HepG2 (cell line): ENCODE results near the gene TBX6. TPM values are rescaled to one million over a fixed set of nuclear protein-coding genes. Genes with fewer than 3 reads are reported as not detected.
A peak's percentile ranks its signal among the peaks of the same experiment; 100 is the strongest.

ENCODE experiments used
- BHLHE40 ChIP-seq: IDR thresholded peaks from 2 replicates; pipeline ENCODE4 v1.6.1; 2011; ENCODE audit warnings: low read length, improper control_type of control experiment
- CC2D1A ChIP-seq: sonication (generic); formaldehyde crosslinking; IDR thresholded peaks from 2 replicates; pipeline ENCODE4 v1.8.1; 2023; ENCODE audit warnings: mild to moderate bottlenecking, missing genetic modification reagents
- CEBPG ChIP-seq: IDR thresholded peaks from 2 replicates; pipeline ENCODE4 v1.6.1; 2016
- KAT7 ChIP-seq: IDR thresholded peaks from 2 replicates; pipeline ENCODE4 v1.6.1; 2018; ENCODE audit warnings: borderline replicate concordance, missing compliant biosample characterization
- MAFF ChIP-seq: IDR thresholded peaks from 2 replicates; pipeline ENCODE4 v1.6.1; 2011; ENCODE audit warnings: low read depth, low read length, improper control_type of control experiment
- NFE2L1 ChIP-seq: sonication (generic); formaldehyde crosslinking; IDR thresholded peaks from 2 replicates; pipeline ENCODE4 v1.4.0; 2020; ENCODE audit warnings: missing genetic modification reagents, mild to moderate bottlenecking, borderline replicate concordance
- NONO ChIP-seq, 2 experiments: fragments of 450-650 bp in 1 of 2; sonication (generic) in 1 of 2; formaldehyde crosslinking in 1 of 2; IDR thresholded peaks in 1 of 2; conservative IDR thresholded peaks in 1 of 2; 2 replicates each; pipeline versions ENCODE4 v1.6.1 to v1.8.0; 2017 to 2022; ENCODE audit warnings: mild to moderate bottlenecking in 1 of 2, missing genetic modification reagents in 1 of 2, moderate library complexity in 1 of 2
- NR2F2 ChIP-seq: IDR thresholded peaks from 2 replicates; pipeline ENCODE4 v1.6.1; 2012; ENCODE audit warnings: low read depth, inconsistent platforms, borderline replicate concordance
- REL ChIP-seq: sonication (generic); formaldehyde crosslinking; conservative IDR thresholded peaks from 2 replicates; pipeline ENCODE4 v1.8.0; 2022; ENCODE audit warnings: mild to moderate bottlenecking, missing genetic modification reagents, moderate library complexity
- RFX3 ChIP-seq: IDR thresholded peaks from 2 replicates; pipeline ENCODE4 v1.6.1; 2016; ENCODE audit warnings: missing biosample characterization, missing genetic modification reagents
- SMAD9 ChIP-seq: sonication (generic); formaldehyde crosslinking; IDR thresholded peaks from 2 replicates; pipeline ENCODE4 v1.5.1; 2020; ENCODE audit warnings: mild to moderate bottlenecking, missing genetic modification reagents
- SNAI1 ChIP-seq: sonication (generic); formaldehyde crosslinking; IDR thresholded peaks from 2 replicates; pipeline ENCODE4 v1.5.0; 2020; ENCODE audit warnings: mild to moderate bottlenecking, missing genetic modification reagents, borderline replicate concordance
- SP2 ChIP-seq: sonication (generic); formaldehyde crosslinking; IDR thresholded peaks from 2 replicates; pipeline ENCODE4 v1.5.1; 2020; ENCODE audit warnings: mild to moderate bottlenecking, missing genetic modification reagents
- SRY ChIP-seq: sonication (generic); formaldehyde crosslinking; IDR thresholded peaks from 2 replicates; pipeline ENCODE4 v1.8.0; 2022; ENCODE audit warnings: mild to moderate bottlenecking, missing genetic modification reagents
- TBX3 ChIP-seq: fragments of 450-650 bp; IDR thresholded peaks from 2 replicates; pipeline ENCODE4 v1.6.1; 2017; ENCODE audit warnings: antibody characterized with exemption, mild to moderate bottlenecking, inconsistent platforms, borderline replicate concordance
- ZBTB1 ChIP-seq: sonication (generic); formaldehyde crosslinking; IDR thresholded peaks from 2 replicates; pipeline ENCODE4 v1.4.0; 2020; ENCODE audit warnings: missing genetic modification reagents, borderline replicate concordance
- ZKSCAN8 ChIP-seq: IDR thresholded peaks from 2 replicates; pipeline ENCODE4 v1.6.1; 2016; ENCODE audit warnings: borderline replicate concordance, missing genetic modification reagents, missing compliant biosample characterization
- ZNF10 ChIP-seq: sonication (generic); formaldehyde crosslinking; IDR thresholded peaks from 2 replicates; pipeline ENCODE4 v1.4.0; 2020; ENCODE audit warnings: mild to moderate bottlenecking, low read depth, missing genetic modification reagents, borderline replicate concordance
- ZNF292 ChIP-seq: sonication (generic); formaldehyde crosslinking; IDR thresholded peaks from 2 replicates; pipeline ENCODE4 v1.8.1; 2022; ENCODE audit warnings: mild to moderate bottlenecking, low read depth, missing genetic modification reagents, borderline replicate concordance
- ZNF552 ChIP-seq: sonication (generic); formaldehyde crosslinking; IDR thresholded peaks from 2 replicates; pipeline ENCODE4 v1.9.0; 2022; ENCODE audit warnings: missing genetic modification reagents, mild to moderate bottlenecking, borderline replicate concordance
- ZNF558 ChIP-seq: sonication (generic); formaldehyde crosslinking; IDR thresholded peaks from 2 replicates; pipeline ENCODE4 v1.9.0; 2022; ENCODE audit warnings: mild to moderate bottlenecking, missing genetic modification reagents, borderline replicate concordance
- ZNF674 ChIP-seq: sonication (generic); formaldehyde crosslinking; IDR thresholded peaks from 2 replicates; pipeline ENCODE4 v1.5.0; 2020; ENCODE audit warnings: low read depth, mild to moderate bottlenecking, missing genetic modification reagents
- ZNF841 ChIP-seq: sonication (generic); formaldehyde crosslinking; IDR thresholded peaks from 2 replicates; pipeline ENCODE4 v1.8.1; 2023; ENCODE audit warnings: missing genetic modification reagents, borderline replicate concordance
- ZSCAN22 ChIP-seq: sonication (generic); formaldehyde crosslinking; IDR thresholded peaks from 2 replicates; pipeline ENCODE4 v1.4.0; 2020; ENCODE audit warnings: mild to moderate bottlenecking, missing genetic modification reagents
- polyA plus RNA-seq, 8 experiments: library from polyadenylated mRNA; depleted of rRNA in 3 of 8; stranded (reverse) in 7 of 8; unstranded in 1 of 8; fragments of >200 nt; fragmentation: Illumina TruSeq in 4 of 8; extraction: Trizol in 4 of 8; gene quantifications; 2 replicates each; pipeline versions ENCODE4 v1.2.1 to v1.2.3, GENCODE V29; 2011 to 2016; ENCODE audit warnings: low read depth in 4 of 8, missing spikeins in 1 of 8, mixed read lengths in 1 of 8; ENCODE audit not compliant: insufficient read depth in 1 of 8
- total RNA-seq, 5 experiments: library from RNA; depleted of rRNA; stranded (reverse); fragments of >200 nt; fragmentation: Illumina TruSeq; extraction: Trizol; gene quantifications; 2 replicates each; pipeline ENCODE4 v1.2.3, GENCODE V29; 2016; ENCODE audit warnings: low read depth in 1 of 5
- TF ChIP-seq, protein P1 (sequence below): conservative IDR thresholded peaks from 2 replicates; pipeline ENCODE4 v1.6.1; 2018; ENCODE audit warnings: missing genetic modification reagents
- TF ChIP-seq, protein P2 (sequence below): sonication (generic); formaldehyde crosslinking; IDR thresholded peaks from 2 replicates; pipeline ENCODE4 v1.8.1; 2022; ENCODE audit warnings: mild to moderate bottlenecking, missing genetic modification reagents
- TF ChIP-seq, protein P3 (sequence below): sonication (generic); formaldehyde crosslinking; IDR thresholded peaks from 2 replicates; pipeline ENCODE4 v1.4.0; 2020; ENCODE audit warnings: missing genetic modification reagents; ENCODE audit errors: not compliant biosample characterization

Gene TBX6
- total and polyA plus RNA-seq, 2 of the 13 experiments (the other 11 are each of a cell fraction or from before 2014, with no cell fraction given) = 0.24 to 0.42 TPM

DNA sequence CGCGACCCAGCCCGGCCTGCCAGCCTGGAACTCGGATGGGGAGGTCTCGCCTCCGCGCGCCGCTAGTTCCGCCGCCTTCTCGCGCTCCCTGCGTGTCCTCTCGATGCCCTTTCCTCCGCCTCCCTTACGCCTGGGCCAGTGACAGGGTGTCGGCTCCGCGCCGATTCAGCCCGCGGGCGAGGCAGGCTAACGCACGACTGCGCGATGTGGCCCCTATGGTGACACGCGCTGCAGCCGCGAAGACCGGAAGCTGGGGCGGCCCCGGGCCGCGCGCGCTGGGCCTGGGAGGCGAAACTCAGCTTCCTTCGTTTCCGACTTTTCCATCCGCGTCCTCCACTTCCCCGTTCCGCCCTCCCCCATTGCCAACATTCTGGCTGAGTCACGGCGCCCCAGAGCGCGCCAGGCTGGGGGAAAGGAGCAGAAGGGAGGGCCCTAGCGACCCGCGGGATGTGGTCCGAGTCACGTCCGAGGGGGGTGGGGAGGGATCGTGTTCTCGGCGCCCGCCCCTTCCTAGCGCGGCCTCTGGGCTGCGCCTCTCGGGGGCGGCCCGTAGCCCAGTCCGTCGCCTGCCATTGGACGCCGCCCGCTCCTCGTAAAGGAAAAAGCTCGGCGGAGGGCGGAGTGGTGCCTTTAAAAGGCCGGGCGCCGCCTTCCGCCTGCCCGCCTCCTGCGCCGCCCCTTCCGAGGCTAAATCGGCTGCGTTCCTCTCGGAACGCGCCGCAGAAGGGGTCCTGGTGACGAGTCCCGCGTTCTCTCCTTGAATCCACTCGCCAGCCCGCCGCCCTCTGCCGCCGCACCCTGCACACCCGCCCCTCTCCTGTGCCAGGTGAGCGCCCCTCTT lies 26.4 kb downstream of the TBX6 start, which contains the start of gene ALDOA (continued):
- TF ChIP-seq, protein P1, sequence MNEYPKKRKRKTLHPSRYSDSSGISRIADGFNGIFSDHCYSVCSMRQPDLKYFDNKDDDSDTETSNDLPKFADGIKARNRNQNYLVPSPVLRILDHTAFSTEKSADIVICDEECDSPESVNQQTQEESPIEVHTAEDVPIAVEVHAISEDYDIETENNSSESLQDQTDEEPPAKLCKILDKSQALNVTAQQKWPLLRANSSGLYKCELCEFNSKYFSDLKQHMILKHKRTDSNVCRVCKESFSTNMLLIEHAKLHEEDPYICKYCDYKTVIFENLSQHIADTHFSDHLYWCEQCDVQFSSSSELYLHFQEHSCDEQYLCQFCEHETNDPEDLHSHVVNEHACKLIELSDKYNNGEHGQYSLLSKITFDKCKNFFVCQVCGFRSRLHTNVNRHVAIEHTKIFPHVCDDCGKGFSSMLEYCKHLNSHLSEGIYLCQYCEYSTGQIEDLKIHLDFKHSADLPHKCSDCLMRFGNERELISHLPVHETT = peak; percentile 85
- TF ChIP-seq MAFF (peak; percentile 68; the same call in 1 of the 2 replicates), SP2 (CRISPR knock-in tag) (peak; percentile 81), NR2F2 (peak; percentile 56; the same call in 1 of the 2 replicates), KAT7 (CRISPR knock-in tag) (peak; percentile 98), CC2D1A (CRISPR knock-in tag) (0 out of 2 replicates have a peak, but pooled peaks have one; percentile 79), ZNF674 (CRISPR knock-in tag) (peak; percentile 17; the same call in 1 of the 2 replicates), ZNF292 (CRISPR knock-in tag) (peak; percentile 47; the same call in 1 of the 2 replicates), ZNF841 (CRISPR knock-in tag) (no peak), SMAD9 (CRISPR knock-in tag) (peak; percentile 46; the same call in 1 of the 2 replicates), RFX3 (CRISPR knock-in tag) (peak; percentile 51), BHLHE40 (peak; percentile 56; the same call in 1 of the 2 replicates), ZNF558 (peak; percentile 35), ZKSCAN8 (CRISPR knock-in tag) (peak; percentile 91; the same call in 1 of the 2 replicates), NONO (IDR thresholded peaks at IDR 0.05) (no peak), NONO (CRISPR knock-in tag; conservative IDR thresholded peaks at IDR 0.05) (peak; percentile 97), REL (CRISPR knock-in tag) (peak; percentile 90; the same call in 1 of the 2 replicates), ZNF552 (peak; percentile 98), SRY (CRISPR knock-in tag) (peak; percentile 99), ZSCAN22 (peak; percentile 44; the same call in 1 of the 2 replicates), NFE2L1 (peak; percentile 100), SNAI1 (CRISPR knock-in tag) (peak; percentile 95), ZBTB1 (CRISPR knock-in tag) (0 out of 2 replicates have a peak, but pooled peaks have one; percentile 15), CEBPG (peak; percentile 27; the same call in 1 of the 2 replicates), ZNF10 (CRISPR knock-in tag) (no peak), TBX3 (peak; percentile 50; the same call in 1 of the 2 replicates)
- TF ChIP-seq, protein P2, sequence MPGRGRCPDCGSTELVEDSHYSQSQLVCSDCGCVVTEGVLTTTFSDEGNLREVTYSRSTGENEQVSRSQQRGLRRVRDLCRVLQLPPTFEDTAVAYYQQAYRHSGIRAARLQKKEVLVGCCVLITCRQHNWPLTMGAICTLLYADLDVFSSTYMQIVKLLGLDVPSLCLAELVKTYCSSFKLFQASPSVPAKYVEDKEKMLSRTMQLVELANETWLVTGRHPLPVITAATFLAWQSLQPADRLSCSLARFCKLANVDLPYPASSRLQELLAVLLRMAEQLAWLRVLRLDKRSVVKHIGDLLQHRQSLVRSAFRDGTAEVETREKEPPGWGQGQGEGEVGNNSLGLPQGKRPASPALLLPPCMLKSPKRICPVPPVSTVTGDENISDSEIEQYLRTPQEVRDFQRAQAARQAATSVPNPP (CRISPR knock-in tag) = no peak
- TF ChIP-seq, protein P3, sequence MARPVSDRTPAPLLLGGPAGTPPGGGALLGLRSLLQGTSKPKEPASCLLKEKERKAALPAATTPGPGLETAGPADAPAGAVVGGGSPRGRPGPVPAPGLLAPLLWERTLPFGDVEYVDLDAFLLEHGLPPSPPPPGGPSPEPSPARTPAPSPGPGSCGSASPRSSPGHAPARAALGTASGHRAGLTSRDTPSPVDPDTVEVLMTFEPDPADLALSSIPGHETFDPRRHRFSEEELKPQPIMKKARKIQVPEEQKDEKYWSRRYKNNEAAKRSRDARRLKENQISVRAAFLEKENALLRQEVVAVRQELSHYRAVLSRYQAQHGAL = peak; percentile 73
